Measurements from ENCODE around the gene KCNF1.

GRCh38 chr2:10935366-10935918 is 23.7 kb downstream of the KCNF1 start:
- TF ChIP-seq POLR2A (IDR thresholded peaks at IDR 0.05) (no peak), POLR2AphosphoS5 (IDR thresholded peaks at IDR 0.05) (no peak)
